ENCODE data around the gene PIK3R2.

DNA sequence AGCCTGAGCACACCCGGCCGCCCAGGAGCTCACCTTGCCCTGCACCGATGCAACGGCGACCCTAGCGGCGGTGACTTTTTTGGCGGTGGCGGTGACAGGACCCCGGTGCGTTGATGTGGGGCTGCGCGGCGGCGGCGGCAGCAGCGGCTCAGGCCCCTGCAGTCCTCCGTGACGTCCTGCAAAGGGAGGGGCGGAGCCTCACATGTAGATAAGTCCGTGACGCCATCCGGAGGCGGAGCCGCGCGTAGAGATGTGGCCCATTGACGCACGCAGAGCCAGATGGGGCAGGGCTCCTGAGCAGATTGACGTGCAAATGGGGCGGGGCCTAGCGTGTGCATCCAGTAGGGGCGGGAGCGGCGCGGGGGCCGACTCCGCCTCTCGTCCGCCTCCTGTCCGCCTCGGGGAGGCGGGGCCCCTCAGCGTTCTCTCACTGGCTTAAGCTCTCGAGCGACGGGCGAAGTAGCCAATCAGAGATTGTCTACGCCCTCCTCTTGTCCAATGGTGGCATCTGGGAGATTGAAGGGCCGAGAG lies 51.0 kb downstream of the PIK3R2 start, which contains the start of gene RAB3A:
- TF ChIP-seq, protein P1, sequence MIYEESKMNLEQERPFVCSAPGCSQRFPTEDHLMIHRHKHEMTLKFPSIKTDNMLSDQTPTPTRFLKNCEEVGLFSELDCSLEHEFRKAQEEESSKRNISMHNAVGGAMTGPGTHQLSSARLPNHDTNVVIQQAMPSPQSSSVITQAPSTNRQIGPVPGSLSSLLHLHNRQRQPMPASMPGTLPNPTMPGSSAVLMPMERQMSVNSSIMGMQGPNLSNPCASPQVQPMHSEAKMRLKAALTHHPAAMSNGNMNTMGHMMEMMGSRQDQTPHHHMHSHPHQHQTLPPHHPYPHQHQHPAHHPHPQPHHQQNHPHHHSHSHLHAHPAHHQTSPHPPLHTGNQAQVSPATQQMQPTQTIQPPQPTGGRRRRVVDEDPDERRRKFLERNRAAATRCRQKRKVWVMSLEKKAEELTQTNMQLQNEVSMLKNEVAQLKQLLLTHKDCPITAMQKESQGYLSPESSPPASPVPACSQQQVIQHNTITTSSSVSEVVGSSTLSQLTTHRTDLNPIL (CRISPR knock-in tag; IDR thresholded peaks at IDR 0.05; ENCODE audit: low read depth) = no peak
- TF ChIP-seq, protein P2, sequence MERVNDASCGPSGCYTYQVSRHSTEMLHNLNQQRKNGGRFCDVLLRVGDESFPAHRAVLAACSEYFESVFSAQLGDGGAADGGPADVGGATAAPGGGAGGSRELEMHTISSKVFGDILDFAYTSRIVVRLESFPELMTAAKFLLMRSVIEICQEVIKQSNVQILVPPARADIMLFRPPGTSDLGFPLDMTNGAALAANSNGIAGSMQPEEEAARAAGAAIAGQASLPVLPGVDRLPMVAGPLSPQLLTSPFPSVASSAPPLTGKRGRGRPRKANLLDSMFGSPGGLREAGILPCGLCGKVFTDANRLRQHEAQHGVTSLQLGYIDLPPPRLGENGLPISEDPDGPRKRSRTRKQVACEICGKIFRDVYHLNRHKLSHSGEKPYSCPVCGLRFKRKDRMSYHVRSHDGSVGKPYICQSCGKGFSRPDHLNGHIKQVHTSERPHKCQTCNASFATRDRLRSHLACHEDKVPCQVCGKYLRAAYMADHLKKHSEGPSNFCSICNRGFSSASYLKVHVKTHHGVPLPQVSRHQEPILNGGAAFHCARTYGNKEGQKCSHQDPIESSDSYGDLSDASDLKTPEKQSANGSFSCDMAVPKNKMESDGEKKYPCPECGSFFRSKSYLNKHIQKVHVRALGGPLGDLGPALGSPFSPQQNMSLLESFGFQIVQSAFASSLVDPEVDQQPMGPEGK (CRISPR knock-in tag; IDR thresholded peaks at IDR 0.05; ENCODE audit: borderline replicate concordance) = no peak
- TF ChIP-seq BACH2 (CRISPR knock-in tag; IDR thresholded peaks at IDR 0.05; ENCODE audit: borderline replicate concordance) = no peak
- no peak for TF ChIP-seq ARNTL (CRISPR knock-in tag; IDR thresholded peaks at IDR 0.05; ENCODE audit: borderline replicate concordance, low read depth)
- TF ChIP-seq, protein P3, sequence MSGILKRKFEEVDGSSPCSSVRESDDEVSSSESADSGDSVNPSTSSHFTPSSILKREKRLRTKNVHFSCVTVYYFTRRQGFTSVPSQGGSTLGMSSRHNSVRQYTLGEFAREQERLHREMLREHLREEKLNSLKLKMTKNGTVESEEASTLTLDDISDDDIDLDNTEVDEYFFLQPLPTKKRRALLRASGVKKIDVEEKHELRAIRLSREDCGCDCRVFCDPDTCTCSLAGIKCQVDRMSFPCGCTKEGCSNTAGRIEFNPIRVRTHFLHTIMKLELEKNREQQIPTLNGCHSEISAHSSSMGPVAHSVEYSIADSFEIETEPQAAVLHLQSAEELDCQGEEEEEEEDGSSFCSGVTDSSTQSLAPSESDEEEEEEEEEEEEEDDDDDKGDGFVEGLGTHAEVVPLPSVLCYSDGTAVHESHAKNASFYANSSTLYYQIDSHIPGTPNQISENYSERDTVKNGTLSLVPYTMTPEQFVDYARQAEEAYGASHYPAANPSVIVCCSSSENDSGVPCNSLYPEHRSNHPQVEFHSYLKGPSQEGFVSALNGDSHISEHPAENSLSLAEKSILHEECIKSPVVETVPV (CRISPR knock-in tag; IDR thresholded peaks at IDR 0.05) = no peak
- TF ChIP-seq TCF4 (CRISPR knock-in tag; IDR thresholded peaks at IDR 0.05; ENCODE audit: borderline replicate concordance) = no peak
- TF ChIP-seq CSDC2 (CRISPR knock-in tag; IDR thresholded peaks at IDR 0.05) = no peak
- TF ChIP-seq, protein P4, sequence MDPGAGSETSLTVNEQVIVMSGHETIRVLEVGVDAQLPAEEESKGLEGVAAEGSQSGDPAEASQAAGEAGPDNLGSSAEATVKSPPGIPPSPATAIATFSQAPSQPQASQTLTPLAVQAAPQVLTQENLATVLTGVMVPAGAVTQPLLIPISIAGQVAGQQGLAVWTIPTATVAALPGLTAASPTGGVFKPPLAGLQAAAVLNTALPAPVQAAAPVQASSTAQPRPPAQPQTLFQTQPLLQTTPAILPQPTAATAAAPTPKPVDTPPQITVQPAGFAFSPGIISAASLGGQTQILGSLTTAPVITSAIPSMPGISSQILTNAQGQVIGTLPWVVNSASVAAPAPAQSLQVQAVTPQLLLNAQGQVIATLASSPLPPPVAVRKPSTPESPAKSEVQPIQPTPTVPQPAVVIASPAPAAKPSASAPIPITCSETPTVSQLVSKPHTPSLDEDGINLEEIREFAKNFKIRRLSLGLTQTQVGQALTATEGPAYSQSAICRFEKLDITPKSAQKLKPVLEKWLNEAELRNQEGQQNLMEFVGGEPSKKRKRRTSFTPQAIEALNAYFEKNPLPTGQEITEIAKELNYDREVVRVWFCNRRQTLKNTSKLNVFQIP (CRISPR knock-in tag; IDR thresholded peaks at IDR 0.05; ENCODE audit: borderline replicate concordance, low read depth) = no peak
- TF ChIP-seq ZC3H10 (CRISPR knock-in tag; IDR thresholded peaks at IDR 0.05) = no peak
- TF ChIP-seq ZNF70 (CRISPR knock-in tag; IDR thresholded peaks at IDR 0.05) = no peak
- no peak for TF ChIP-seq ZNF565 (CRISPR knock-in tag; conservative IDR thresholded peaks at IDR 0.05; ENCODE audit: low read depth)
- no peak for TF ChIP-seq PPARA (CRISPR knock-in tag; IDR thresholded peaks at IDR 0.05; ENCODE audit: borderline replicate concordance)
